GM08714 (cell line): ENCODE data around the gene SNUPN.

ENCODE experiments used
- H3K4me3 ChIP-seq: fragments of 200-500 bp; sonication (Bioruptor generic); 2 replicates; pipeline ENCODE4 v1.5.1; 2014; ENCODE audit warnings: mild to moderate bottlenecking, low read length, inconsistent platforms
- ZNF274 ChIP-seq: IDR thresholded peaks from 2 replicates; pipeline ENCODE4 v1.6.1; 2012; ENCODE audit warnings: mild to moderate bottlenecking, low read depth, low read length

The SNUPN gene

DNA sequence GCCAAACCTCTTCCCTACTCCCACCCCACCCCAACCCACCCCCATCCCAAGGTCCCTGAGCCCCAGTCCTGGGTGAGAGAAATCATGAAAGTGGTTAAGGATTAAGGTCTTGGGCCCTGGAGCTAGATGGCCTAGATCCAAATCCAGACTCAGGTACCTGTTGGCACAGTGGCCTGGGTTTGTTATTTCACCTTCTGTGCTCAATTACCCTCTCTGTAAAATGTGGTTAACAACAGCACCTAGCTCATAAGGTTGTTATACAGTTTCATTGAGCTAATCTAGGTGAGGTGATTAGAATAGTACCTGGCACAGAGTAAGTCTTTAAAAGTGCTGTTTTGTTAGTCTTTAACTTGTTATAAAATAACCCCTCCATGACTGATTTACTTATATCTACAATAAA, 6.4 kb upstream of the SNUPN start:
- TF ChIP-seq ZNF274, result no peak

DNA sequence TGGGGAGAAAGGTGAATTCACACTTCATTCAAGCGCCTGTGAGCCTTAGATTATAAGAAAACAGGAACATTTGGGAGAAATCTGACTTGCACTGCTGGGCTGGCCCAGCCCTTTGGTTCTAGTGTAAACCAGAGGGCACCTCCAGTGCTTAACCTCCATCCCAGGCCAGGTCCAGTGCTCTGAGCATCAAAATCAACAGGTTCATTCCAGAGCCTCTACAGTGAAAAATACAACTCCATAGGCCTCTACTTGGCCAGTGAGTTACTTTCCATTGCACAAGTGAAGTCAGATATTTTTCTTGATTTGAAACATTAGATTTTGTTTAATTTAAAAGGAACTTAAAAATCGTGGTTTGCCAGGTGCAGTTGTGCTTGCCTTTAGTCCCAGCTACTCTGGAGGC, 3.0 kb downstream of the SNUPN start:
- H3K4me3 ChIP-seq, result no peak overlapping the region
- no peak for TF ChIP-seq ZNF274

More for the DNA sequence above, 6.4 kb upstream of the SNUPN start:
- no peak overlapping the region for H3K4me3 ChIP-seq

DNA sequence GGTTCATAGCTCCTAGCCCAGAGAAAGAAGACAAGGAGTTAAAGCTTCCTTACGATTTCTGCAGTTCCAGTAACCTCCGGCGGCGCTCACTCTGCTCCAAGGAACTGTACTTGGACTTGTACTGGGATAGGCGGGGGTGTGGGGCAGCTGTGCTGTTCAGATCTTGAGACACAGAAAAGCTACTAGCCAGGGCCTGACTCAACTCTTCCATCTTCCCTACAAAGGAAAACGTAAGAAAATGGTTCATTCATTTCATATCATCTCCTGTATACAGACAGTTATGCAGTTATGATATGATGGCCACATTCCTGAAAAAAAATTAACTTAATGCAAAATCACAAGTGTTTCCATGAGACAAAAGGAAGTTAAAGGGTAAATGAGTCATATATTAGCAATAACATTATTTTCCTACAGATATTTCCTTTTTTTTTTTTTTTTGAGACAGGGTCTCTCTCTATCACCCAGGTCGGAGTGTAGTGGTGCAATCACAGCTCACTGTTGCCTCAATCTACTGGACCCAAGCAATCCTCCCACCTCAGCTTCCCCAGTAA, 4.6 kb downstream of the SNUPN start:
- TF ChIP-seq ZNF274, result no peak
- H3K4me3 ChIP-seq, result no peak overlapping the region

DNA sequence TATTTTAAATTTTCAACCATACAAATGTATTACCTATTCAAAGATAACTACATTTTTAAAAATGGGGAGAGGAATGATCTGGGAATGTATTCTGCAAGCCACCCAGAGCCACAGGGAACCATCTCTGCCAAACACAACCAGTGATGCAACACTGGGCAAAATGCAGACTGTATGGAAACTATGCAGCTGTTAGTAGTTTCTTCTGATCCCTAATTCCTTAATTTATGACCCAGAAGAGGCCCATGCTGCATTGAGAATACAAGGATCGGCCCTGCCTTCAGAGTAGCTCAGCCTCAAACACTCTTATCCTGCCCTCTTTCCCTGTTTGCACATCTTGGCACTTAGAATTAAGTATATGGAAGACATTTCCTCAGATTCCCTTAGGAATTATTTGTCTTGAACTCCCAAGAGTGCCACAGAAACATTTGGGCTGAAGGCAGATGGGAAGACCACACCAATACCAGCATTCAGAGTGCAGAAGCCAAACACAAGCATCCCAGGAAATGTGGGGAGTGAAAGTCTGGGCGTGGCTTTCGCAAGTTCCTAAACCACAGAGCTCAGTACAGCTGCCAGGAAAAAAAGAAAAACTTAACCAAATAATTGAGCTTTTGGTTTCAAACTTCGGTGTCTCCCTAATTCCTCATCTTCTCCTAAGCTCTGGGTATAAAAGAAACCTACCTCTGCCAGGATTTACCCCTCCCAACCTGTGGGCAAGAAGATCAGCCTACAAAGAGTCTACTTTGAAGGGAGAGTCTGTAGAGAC, 5.3 kb downstream of the SNUPN start:
- H3K4me3 ChIP-seq, result no peak overlapping the region
- no peak for TF ChIP-seq ZNF274

DNA sequence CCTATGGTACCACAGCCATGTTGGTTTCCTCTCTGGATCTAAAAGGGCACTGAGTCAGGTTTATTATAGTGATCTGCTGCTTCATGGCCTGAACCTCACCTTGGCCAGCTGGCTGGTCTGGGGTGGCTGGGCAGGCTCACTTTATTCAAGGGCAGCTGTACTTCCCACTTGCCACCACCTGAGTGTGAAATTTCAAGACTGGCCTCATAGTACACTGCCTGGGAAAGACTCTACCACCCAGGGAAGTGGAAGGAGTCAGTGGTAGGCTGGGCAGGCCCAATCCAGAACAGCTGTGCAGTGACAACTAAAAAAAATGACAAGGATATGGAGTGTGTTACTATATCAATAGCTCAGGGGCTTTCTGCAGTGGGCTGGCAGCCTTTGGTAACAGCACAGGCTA, 8.8 kb downstream of the SNUPN start:
- no peak for TF ChIP-seq ZNF274
- no peak overlapping the region for H3K4me3 ChIP-seq

DNA sequence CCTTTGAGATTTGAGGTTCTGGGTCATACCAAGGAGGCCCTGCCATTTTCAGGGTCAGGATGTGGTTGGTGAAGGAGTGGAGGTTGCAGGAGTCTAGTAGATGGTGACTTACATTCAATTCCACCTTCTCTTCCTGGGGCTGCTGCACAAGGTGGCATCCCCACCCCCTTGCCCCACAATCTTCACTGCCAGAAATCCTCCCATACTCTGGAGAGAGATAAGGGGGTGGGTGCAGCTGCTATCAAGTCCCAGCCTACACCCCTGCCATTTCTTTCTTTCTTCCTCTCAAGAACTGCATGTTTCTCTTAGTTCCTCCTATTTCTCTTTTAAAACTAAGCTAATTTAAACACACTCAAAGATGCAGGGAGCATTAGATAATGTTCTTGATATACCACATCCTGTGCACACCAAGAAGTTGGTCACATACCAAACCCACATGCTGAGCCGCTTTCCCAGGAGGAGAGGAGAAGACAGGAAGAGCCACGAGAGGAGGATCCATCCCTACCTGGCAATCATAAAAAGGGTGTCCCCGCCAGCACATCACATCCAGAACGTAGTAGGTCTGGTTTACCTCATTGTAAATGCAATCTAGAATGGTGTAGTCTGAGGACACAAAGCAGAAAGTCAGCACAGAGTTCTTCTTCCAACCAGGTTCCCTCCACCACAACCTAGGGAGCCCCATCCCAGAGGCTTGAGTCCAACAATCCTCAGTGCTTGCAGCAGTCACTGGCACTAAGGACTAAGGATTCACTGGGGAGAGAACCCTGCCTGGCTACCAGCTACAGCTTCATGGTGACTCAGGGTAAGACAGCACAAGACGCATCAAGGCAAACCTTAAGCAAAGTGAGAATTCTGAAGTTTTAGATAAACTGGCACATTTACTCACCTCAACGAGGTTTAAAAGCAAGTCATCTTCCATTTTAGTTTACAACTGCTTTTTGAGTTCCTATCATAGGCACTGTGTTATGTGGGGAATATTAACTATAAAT, 18.5 kb downstream of the SNUPN start:
- no peak overlapping the region for H3K4me3 ChIP-seq
- no peak for TF ChIP-seq ZNF274

DNA sequence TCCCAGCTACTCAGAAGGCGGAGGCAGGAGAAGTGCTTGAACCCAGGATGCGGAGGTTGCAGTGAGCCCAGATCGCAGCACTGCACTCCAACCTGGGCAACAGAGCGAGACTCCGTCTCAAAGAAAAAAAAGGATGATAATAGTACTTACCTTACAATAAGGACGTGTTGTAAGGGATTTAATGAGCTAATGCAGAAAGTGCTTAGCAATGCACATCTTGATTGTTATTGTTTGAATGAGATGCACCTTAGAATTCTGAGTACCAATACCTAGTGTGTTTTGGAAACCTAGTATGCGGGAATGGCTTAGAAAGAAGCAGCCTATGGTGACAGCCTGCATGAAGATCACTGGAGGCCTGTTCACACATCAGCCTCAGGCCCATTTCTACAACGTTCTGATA, 19.5 kb downstream of the SNUPN start:
- no peak overlapping the region for H3K4me3 ChIP-seq
- no peak for TF ChIP-seq ZNF274

DNA sequence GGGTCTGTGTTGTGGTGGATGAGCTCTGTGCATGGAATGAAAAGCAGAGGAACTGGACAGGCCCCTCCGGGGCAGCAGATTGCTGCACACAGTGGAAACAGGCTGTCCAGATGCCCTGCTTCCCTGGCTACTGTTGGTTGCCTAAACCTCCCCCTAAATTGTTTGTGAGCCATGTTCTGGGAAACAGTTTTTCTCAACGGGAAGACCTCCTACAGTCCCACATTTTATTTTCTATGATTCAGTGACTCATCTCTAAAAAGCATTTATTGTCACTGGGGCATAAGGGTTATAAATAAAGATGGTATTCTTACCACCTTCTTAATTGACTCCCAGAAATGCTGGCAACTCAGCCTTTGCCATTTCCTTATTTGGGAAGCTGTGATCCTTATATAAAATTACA, 26.1 kb downstream of the SNUPN start:
- TF ChIP-seq ZNF274, result no peak
- H3K4me3 ChIP-seq, result no peak overlapping the region

DNA sequence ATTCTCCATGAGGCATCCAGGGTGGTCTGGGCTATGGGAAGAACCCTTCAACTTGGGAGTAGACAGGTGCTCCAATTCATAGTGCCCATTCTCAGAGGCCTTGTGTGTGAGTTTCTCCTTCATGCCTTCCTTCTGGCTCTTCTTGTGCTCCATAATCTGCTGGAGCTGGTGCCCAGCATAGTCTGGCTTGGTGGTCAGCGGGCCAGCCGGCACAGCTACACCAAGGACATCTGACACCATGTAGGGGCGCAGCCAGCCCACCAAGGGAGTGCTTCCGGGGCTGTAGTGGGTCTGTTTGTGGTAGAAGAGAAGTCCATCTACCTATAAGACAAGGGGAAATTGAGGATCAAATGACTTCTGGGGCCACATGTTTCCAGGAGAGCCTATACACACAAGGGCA, 27.2 kb downstream of the SNUPN start:
- H3K4me3 ChIP-seq, result no peak overlapping the region
- TF ChIP-seq ZNF274, result no peak

DNA sequence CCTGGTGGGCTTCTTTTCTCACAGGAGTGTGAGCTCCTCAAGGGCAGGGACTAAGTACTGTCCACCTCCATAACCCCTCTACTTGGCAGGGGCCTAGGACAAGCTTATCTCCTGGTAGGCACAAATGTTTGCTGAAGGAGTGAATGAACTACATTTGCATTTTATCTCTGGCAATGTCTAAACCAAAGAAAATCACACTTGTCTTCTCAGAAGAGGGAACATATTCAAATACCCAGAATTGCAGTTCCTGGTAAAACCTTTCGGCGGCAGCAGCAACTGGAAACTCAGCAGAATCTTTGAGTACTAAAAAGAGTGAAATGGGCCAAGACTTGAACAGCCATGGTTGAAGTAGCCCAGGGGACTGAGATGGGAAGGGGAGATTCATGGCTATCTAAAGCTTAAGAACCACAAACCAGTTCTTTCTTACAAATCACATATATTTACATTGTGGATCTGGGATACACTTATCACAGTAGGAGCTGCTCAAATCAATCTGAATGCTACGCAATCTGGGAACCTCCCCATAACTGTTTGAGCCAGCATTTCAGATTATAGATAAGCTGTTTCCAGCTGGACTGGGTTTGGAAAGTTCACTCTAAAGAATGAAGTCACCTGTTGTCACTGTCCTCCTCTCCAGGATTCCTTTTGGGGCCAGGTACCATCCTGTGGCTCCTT, 27.7 kb downstream of the SNUPN start:
- no peak for TF ChIP-seq ZNF274
- no peak overlapping the region for H3K4me3 ChIP-seq

DNA sequence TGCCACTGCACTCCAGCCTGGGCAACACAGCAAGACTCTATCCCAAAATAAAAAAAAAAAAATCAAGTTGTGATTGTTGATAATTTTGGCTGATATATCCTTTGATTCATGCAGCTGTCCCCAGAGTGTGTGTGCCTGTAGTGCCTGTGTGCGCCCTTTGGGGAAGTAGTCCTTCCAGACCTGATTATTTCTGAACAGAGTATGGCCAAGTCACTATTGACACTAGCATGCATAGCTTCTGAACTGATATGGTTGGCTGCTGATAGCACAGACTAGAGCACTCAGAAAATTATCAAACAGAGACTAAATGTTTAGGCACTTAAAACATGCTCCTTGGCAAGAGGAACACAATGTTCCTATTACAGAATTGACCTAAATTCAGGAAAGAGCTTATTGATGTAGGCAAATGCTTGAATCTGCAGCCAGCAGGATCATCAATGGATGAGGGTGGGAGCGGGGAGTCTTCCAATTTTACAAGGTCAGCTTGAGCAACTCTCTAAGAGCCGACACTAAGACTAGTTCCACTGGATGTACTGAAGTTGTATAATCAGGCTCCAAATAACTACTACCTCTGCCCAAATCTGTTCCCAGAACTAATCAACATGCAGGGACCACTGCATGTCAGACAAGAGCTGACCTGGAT, 28.7 kb downstream of the SNUPN start:
- TF ChIP-seq ZNF274, result no peak
- H3K4me3 ChIP-seq, result no peak overlapping the region

DNA sequence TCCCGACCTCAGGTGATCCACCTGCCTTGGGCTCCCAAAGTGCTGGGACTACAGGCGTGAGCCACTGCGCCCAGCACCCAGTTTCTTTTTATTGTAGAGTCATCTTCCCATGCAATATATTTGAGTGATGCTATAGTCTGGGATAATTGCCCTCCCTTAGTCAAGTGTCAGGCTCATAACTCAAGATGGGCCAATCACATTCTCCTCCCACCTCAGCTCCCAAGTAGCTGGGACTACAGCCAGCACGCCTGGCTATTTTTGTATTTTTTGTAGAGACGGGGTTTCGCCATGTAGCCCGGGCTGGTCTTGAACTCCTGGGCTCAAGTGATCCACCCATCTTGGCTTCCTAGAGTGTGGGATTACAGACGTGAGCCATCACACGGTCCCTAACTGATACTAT, 31.2 kb downstream of the SNUPN start:
- no peak for TF ChIP-seq ZNF274
- no peak overlapping the region for H3K4me3 ChIP-seq

DNA sequence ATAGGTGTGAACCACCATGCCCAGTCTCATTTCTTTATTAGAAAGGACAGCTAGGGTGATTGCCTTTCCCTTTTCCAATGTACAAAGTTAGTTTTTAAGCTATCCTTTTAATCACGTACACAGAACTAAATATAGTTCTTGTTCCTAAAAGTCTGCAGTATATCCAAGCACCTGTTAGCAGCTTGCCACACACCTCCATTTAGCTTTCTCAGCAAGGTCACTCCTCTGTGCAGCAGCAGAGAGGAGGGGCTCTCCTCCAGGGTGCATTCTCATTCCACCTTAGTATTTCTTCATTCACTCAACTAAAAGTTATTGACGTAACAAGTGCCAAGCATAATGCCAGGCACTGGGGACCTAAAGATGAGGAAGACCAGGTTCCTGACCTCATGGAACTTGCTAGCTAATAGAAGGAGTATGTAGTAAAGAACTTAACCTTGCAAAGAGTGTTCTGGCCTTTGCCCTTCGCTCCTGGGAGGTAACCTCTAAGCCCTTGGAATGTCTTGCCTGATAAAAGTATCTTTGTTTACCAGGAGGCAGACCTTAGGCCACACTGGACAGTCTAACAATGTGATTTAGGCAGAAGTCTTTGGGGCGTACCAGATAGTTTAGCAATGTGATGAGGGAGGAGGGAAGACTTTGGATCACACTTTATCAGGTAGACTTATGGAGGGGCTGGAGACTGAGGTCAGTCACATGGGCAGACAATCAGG, 33.7 kb downstream of the SNUPN start:
- no peak overlapping the region for H3K4me3 ChIP-seq

More for the DNA sequence above, 33.7 kb downstream of the SNUPN start:
- no peak for TF ChIP-seq ZNF274
